AG04450 (cell line): ENCODE results near the gene CAMLG. TPM values are rescaled to one million over a fixed set of nuclear protein-coding genes. Genes with fewer than 3 reads are reported as not detected.

ENCODE experiments used
- CTCF ChIA-PET: fragments of 300-600, 350-600 bp; formaldehyde crosslinking; extraction: SDS; loops from one replicate; lab custom pipeline; 2022; ENCODE audit warnings: antibody characterized with exemption, inconsistent platforms; lab: Charles Lee
- POLR2A ChIA-PET: fragments of 350-600 bp; formaldehyde crosslinking; extraction: SDS; loops from one replicate; lab custom pipeline; 2021; ENCODE audit warnings: antibody characterized with exemption, inconsistent platforms; lab: Yijun Ruan, JAX
- DNase-seq: peaks from one replicate; pipeline ENCODE4 v3.0.0-alpha.2; 2011; ENCODE audit warnings: low read depth, low spot score
- H3K27ac ChIP-seq: one replicate; pipeline ENCODE4 v1.5.1; 2012; ENCODE audit warnings: low read depth, low read length, control low read depth
- H3K27me3 ChIP-seq: one replicate; pipeline ENCODE4 v1.6.0; 2012; ENCODE audit warnings: low read length; ENCODE audit not compliant: control insufficient read depth, insufficient read depth
- H3K4me3 ChIP-seq: 2 replicates; pipeline ENCODE4 v1.5.1; 2011; ENCODE audit warnings: mild to moderate bottlenecking, low read depth, low read length, control low read depth
- H3K9me3 ChIP-seq: 2 replicates; pipeline ENCODE4 v1.5.1; 2012; ENCODE audit warnings: low read length; ENCODE audit not compliant: control insufficient read depth, insufficient read depth
- CTCF ChIP-seq: IDR thresholded peaks from 2 replicates; pipeline ENCODE4 v1.5.1; 2011; ENCODE audit warnings: low read depth, low read length, control low read depth, inconsistent platforms
- polyA plus RNA-seq: library from polyadenylated mRNA; depleted of rRNA; stranded (reverse); fragments of >200 nt; gene quantifications from 2 replicates; pipeline ENCODE4 v1.2.3, GENCODE V29; 2011

CAMLG gene
- polyA plus RNA-seq, 1 experiment, result 29.3 TPM

GRCh38 chr5:134791580-134791979 is 53.2 kb downstream of the CAMLG start:
- CTCF ChIA-PET, result interaction anchor here (1.4 kb wide), 1 partner anchor 34 kb away, joined by 3 read pairs; no protein-coding TSS in a partner anchor

GRCh38 chr5:134792286-134792685 is 53.9 kb downstream of the CAMLG start:
- no peak overlapping the region for H3K27ac ChIP-seq
- no peaks in the 10 kb centered on the region for H3K9me3 ChIP-seq
- no peak for TF ChIP-seq CTCF
- H3K4me3 ChIP-seq, result no peak overlapping the region
- DNase-seq, result no peak
- H3K27me3 ChIP-seq, result no peaks in the 10 kb centered on the region
- ChIA-PET CTCF (no interaction called here), POLR2A (no interaction called here)

More at GRCh38 chr5:134791580-134791979, 53.2 kb downstream of the CAMLG start:
- no peaks in the 10 kb centered on the region for H3K27me3 ChIP-seq
- DNase-seq, result no peak
- no peak overlapping the region for H3K27ac ChIP-seq
- no peaks in the 10 kb centered on the region for H3K9me3 ChIP-seq
- TF ChIP-seq CTCF, result no peak
- POLR2A ChIA-PET, result no interaction called here
- H3K4me3 ChIP-seq, result no peak overlapping the region

- DNase-seq, result no peak
- ChIA-PET POLR2A (no interaction called here), CTCF (interaction anchor here (1.2 kb wide), 1 partner anchor 206 kb away, joined by 6 read pairs; no protein-coding TSS in a partner anchor)
- no peak for TF ChIP-seq CTCF
- Histone ChIP-seq H3K9me3 (no peaks in the 10 kb centered on the region), H3K27ac (no peak overlapping the region), H3K27me3 (no peaks in the 10 kb centered on the region), H3K4me3 (no peak overlapping the region)
Observed at GRCh38 chr5:134793111-134793510, 54.8 kb downstream of the CAMLG start.

GRCh38 chr5:134794082-134794481 is 55.7 kb downstream of the CAMLG start:
- POLR2A ChIA-PET, result no interaction called here
- no peak for DNase-seq
- Histone ChIP-seq H3K4me3 (no peak overlapping the region), H3K9me3 (no peaks in the 10 kb centered on the region), H3K27me3 (no peaks in the 10 kb centered on the region), H3K27ac (no peak overlapping the region)
- CTCF ChIA-PET, result interaction anchor here (1.2 kb wide), 1 partner anchor 207 kb away, joined by 6 read pairs; no protein-coding TSS in a partner anchor
- TF ChIP-seq CTCF, result no peak

GRCh38 chr5:134794819-134795218 is 56.5 kb downstream of the CAMLG start:
- H3K27me3 ChIP-seq, result no peaks in the 10 kb centered on the region
- no peak overlapping the region for H3K27ac ChIP-seq
- ChIA-PET CTCF (no interaction called here), POLR2A (no interaction called here)
- no peak overlapping the region for H3K4me3 ChIP-seq
- H3K9me3 ChIP-seq, result no peaks in the 10 kb centered on the region
- DNase-seq, result no peak
- TF ChIP-seq CTCF, result no peak
